ENCODE measurements around the gene SP4. TPM values are rescaled to one million over a fixed set of nuclear protein-coding genes. Genes with fewer than 3 reads are reported as not detected.
A peak's percentile ranks its signal among the peaks of the same experiment; 100 is the strongest.
"Not testable (repeated sequence)": the region's sequence is repeated elsewhere in the genome, so short reads cannot be mapped to it uniquely, and the experiment has no call there.

Gene SP4
- total RNA-seq, 2 donors from 2014 or later, result 10.9 to 14.1 TPM

DNA sequence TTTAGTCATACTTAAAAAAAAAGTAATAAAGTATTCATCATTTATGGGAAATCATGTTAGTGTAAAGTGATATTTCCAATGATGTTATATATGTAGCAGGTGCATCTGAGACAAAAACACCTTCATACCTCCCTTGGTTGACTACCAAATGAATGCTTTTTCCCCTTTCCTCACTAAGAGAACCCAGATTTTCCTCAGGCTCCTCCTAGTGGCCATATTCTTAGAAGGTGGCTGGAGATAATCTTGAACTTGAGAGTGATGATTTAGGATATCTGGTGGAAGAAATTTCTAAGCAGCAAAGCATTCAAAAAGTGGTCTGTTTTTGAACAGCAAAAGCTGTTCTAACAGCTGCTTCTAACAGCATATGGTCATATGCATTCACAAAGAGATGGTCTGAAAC lies 98.1 kb downstream of the SP4 start:
- Histone ChIP-seq H3K9me3 (no peaks in the 10 kb centered on the region), H3K4me1 (replicated peaks) (no peaks in the 10 kb centered on the region), H3K27me3 (replicated peaks; ENCODE audit: insufficient read depth) (no peaks in the 10 kb centered on the region), H3K4me3 (no peak overlapping the region), H3K36me3 (no peaks in the 10 kb centered on the region), H3K27ac (no peak overlapping the region)
- intact Hi-C loops (cut with DNase I), result no loop called here
- no peak for DNase-seq (ENCODE audit: low spot score)
- TF ChIP-seq POLR2A (IDR thresholded peaks at IDR 0.05), result no peak
- TF ChIP-seq, protein P1, sequence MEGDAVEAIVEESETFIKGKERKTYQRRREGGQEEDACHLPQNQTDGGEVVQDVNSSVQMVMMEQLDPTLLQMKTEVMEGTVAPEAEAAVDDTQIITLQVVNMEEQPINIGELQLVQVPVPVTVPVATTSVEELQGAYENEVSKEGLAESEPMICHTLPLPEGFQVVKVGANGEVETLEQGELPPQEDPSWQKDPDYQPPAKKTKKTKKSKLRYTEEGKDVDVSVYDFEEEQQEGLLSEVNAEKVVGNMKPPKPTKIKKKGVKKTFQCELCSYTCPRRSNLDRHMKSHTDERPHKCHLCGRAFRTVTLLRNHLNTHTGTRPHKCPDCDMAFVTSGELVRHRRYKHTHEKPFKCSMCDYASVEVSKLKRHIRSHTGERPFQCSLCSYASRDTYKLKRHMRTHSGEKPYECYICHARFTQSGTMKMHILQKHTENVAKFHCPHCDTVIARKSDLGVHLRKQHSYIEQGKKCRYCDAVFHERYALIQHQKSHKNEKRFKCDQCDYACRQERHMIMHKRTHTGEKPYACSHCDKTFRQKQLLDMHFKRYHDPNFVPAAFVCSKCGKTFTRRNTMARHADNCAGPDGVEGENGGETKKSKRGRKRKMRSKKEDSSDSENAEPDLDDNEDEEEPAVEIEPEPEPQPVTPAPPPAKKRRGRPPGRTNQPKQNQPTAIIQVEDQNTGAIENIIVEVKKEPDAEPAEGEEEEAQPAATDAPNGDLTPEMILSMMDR (IDR thresholded peaks at IDR 0.05), result peak in 3 of 4 experiments; percentile 22 to 30 (median 27)

DNA sequence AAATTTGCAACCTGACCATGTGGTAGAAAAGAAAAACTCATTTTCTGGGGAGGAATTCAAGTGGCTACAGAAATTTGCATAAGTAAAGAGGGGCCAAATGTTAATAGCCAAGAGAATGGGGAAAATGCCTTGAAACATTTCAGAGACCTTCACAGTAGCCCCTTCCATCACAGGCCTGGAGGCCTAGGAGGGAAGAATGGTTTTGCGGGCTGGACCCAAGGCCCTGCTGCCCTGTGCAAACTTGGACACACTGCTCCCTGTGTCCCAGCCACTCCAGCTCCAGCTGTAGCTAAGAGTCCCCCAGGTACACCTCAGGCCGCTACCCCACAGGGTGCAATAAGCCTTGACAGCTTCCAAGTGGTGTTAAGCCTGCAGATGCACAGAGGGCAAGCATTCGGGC lies 98.6 kb downstream of the SP4 start:
- TF ChIP-seq, protein P1 (IDR thresholded peaks at IDR 0.05), result no peak
- TF ChIP-seq POLR2AphosphoS5 (IDR thresholded peaks at IDR 0.05) (no peak), POLR2A (IDR thresholded peaks at IDR 0.05) (no peak)
- Histone ChIP-seq H3K4me1 (replicated peaks) (no peaks in the 10 kb centered on the region), H3K27ac (no peak overlapping the region), H3K27me3 (replicated peaks; ENCODE audit: insufficient read depth) (no peaks in the 10 kb centered on the region), H3K4me3 (no peak overlapping the region), H3K9me3 (no peaks in the 10 kb centered on the region), H3K36me3 (no peaks in the 10 kb centered on the region)
- intact Hi-C loops (cut with DNase I), result no loop called here
- 100% methylated on average over 3 of the region's 3 CpGs for WGBS
- no peak for DNase-seq (ENCODE audit: low spot score)

DNA sequence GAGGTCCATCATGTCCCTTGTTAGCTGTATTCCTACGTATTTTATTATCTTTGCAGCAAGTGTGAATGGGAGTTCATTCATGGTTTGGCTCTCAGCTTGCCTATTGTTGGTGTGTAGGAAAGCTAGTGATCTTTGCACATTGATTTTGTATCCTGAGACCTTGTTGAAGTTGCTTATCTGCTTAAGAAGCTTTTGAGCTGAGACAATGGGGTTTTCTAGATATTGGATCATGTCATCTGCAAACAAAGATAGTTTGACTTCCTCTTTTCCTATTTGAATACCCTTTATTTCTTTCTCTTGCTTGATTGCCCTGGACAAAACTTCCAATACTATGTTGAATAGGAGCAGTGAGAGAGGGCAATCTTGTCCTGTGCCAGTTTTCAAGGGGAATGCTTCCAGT lies 104.6 kb downstream of the SP4 start:
- WGBS, result 69% methylated on average over 1 of the region's 1 CpG
- DNase-seq (ENCODE audit: low spot score); H3K4me3 ChIP-seq; H3K36me3 ChIP-seq; intact Hi-C loops (cut with DNase I); H3K27me3 ChIP-seq (replicated peaks; ENCODE audit: insufficient read depth); H3K4me1 ChIP-seq (replicated peaks); H3K27ac ChIP-seq; H3K9me3 ChIP-seq: not testable (repeated sequence)

DNA sequence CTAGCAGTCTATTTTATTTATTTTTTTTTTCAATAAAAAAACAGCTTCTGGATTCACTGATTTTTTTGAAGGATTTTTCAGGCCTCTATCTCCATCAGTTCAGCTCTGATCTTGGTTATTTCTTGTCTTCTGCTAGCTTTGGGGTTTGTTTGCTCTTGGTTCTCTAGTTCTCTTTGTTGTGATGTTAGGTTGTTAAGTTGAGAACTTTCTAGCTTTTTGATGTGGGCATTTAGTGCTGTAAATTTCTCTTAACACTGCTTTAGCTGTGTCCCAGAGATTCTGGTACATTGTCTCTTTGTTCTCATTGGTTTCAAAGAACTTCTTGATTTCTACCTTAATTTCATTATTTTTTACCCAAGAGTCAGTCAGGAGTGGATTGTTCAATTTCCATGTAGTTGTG lies 105.8 kb downstream of the SP4 start:
- H3K27ac ChIP-seq; DNase-seq (ENCODE audit: low spot score); H3K4me1 ChIP-seq (replicated peaks); H3K9me3 ChIP-seq; intact Hi-C loops (cut with DNase I); H3K27me3 ChIP-seq (replicated peaks; ENCODE audit: insufficient read depth); H3K4me3 ChIP-seq; H3K36me3 ChIP-seq: not testable (repeated sequence)

DNA sequence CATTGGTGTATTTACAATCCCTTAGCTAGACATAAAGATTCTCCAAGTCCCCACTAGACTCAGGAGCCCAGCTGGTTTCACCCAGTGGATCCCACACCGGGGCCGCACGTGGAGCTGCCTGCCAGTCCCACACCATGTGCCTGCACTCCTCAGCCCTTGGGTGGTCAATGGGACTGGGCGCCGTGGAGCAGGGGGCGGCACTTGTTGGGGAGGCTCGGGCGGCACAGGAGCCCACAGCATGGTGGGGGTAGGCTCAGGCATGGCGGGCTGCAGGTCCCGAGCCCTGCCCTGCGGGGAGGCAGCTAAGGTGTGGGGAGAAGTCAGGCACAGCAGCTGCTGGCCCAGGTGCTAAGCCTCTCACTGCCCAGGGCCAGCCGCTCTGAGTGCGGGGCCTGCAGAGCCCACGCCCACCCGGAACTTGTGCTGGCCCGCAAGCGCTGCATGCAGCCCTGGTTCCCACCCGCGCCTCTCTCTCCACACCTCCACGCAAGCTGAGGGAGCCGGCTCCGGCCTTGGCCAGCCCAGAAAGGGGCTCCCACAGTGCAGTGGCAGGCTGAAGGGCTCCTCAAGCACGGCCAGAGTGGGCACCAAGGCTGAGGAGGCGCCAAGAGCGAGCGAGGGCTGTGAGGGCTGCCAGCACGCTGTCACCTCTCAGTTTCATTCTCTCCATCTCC lies 108.7 kb downstream of the SP4 start:
- intact Hi-C loops (cut with DNase I); H3K36me3 ChIP-seq; H3K27ac ChIP-seq; H3K4me3 ChIP-seq; H3K9me3 ChIP-seq; DNase-seq (ENCODE audit: low spot score); H3K27me3 ChIP-seq (replicated peaks; ENCODE audit: insufficient read depth); H3K4me1 ChIP-seq (replicated peaks): not testable (repeated sequence)
- 98% methylated on average over 21 of the region's 27 CpGs for WGBS

DNA sequence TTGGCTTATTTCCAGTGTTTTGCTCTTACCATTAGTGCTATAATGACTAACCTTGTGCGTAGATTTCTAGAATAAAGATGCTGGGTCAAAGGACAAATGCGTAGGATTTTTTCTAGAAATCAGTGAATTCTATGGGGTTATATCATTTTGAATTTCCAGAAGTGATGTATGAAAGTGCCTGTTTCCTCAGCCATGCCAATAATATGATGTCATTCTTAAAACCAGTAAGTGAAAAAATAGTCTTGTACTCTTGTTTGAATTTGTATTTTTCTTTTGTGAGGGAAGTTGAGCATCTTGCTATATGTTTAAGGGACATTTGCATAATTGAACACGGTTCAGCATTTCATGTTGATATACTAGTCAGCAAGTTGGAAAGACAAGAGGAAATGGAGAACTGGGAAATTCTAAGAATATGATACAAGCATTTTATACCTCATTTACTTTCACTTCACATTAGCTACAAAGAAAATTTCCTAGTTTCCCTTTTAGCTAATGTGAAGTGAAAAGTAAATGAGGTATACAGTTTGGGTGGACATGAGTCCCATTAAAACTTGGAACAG lies 111.1 kb downstream of the SP4 start:
- H3K36me3 ChIP-seq, result no peaks in the 10 kb centered on the region
- no peaks in the 10 kb centered on the region for H3K4me1 ChIP-seq (replicated peaks)
- intact Hi-C loops (cut with DNase I), result no loop called here
- no peak for DNase-seq (ENCODE audit: low spot score)
- H3K27me3 ChIP-seq (replicated peaks; ENCODE audit: insufficient read depth), result no peaks in the 10 kb centered on the region
- no peaks in the 10 kb centered on the region for H3K9me3 ChIP-seq
- TF ChIP-seq POLR2A (IDR thresholded peaks at IDR 0.05), result no peak
- TF ChIP-seq, protein P1 (IDR thresholded peaks at IDR 0.05), result no peak
- no peak for TF ChIP-seq POLR2AphosphoS5 (IDR thresholded peaks at IDR 0.05)
- no peak overlapping the region for H3K4me3 ChIP-seq
- 88% methylated on average over 3 of the region's 3 CpGs for WGBS
- H3K27ac ChIP-seq, result no peak overlapping the region

Data from prostate gland (tissue), 2 donors.